ENCODE results near the gene DNAI2. TPM values are rescaled to one million over a fixed set of nuclear protein-coding genes. Genes with fewer than 3 reads are reported as not detected.

The DNAI2 gene
- total RNA-seq, 1 donor from 2014 or later, result not detected

DNA sequence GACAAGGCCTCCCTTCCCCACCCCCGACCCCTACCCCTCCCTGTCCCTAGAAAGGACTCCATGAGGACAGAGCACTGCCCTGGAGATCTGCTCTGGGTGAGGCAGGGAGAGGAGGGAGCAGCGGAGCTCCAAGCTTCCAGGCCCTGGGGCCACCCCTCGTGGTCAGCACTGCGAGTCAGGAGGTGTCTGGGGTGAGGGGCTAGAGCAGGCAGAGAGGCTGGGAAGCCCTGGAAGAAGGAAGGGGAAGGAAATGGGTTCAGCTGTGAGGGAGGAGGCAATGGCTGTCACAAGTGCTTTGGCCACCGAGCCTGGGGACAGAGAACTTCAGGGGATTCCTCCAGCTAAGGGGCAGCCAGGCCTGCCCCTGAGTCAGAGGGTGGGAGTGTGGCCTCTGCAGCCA lies 28.2 kb upstream of the DNAI2 start:
- no peak overlapping the region for H3K4me3 Mint-ChIP-seq
- no peaks in the 10 kb centered on the region for H3K36me3 Mint-ChIP-seq (ENCODE audit: low read depth)
- TF ChIP-seq, protein P1, sequence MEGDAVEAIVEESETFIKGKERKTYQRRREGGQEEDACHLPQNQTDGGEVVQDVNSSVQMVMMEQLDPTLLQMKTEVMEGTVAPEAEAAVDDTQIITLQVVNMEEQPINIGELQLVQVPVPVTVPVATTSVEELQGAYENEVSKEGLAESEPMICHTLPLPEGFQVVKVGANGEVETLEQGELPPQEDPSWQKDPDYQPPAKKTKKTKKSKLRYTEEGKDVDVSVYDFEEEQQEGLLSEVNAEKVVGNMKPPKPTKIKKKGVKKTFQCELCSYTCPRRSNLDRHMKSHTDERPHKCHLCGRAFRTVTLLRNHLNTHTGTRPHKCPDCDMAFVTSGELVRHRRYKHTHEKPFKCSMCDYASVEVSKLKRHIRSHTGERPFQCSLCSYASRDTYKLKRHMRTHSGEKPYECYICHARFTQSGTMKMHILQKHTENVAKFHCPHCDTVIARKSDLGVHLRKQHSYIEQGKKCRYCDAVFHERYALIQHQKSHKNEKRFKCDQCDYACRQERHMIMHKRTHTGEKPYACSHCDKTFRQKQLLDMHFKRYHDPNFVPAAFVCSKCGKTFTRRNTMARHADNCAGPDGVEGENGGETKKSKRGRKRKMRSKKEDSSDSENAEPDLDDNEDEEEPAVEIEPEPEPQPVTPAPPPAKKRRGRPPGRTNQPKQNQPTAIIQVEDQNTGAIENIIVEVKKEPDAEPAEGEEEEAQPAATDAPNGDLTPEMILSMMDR (conservative IDR thresholded peaks at IDR 0.05), result no peak
- H3K9me3 Mint-ChIP-seq, result no peaks in the 10 kb centered on the region
- no peak overlapping the region for H3K27ac Mint-ChIP-seq (ENCODE audit: unreplicated experiment)
- peaks cover 31% of the 10 kb centered on the region for H3K4me1 Mint-ChIP-seq
- no peak for DNase-seq (ENCODE audit: low read depth, low spot score)
- H3K27me3 Mint-ChIP-seq (ENCODE audit: low read depth), result no peaks in the 10 kb centered on the region

DNA sequence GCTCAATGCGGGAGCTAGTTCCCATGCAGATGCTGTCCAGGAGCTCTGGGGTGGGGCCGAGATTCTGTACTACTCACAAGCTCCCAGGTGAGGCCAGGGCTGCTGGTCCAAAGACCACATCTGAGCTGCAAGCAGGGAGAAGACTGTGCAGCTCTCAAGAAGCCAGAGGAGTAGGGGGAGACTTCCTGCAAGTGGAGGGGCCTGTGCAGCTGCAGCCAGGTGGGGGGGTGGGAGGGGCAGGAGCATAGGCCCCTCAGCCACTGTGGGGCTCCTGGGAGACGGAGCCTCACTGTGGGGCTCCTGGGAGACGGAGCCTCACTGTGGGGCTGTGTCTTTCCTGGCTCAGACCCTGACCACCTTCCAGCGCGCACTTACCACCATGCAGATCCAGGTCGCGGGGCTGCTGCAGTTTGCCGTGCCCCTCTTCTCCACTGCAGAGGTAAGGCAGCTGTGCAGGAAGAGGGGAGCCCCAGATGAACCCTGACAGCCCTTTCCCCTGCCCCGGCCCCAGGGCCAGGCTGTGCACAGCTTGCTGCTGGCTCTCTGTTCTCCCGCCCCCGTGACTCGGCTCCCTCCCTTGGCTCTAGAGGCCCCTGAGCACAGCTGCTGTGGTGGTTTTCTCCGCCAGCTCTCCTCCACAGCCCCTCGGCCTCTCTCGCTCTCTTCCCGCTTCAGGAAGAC lies 24.3 kb upstream of the DNAI2 start:
- Mint-ChIP-seq H3K9me3 (no peaks in the 10 kb centered on the region), H3K27me3 (ENCODE audit: low read depth) (no peaks in the 10 kb centered on the region), H3K36me3 (ENCODE audit: low read depth) (no peaks in the 10 kb centered on the region), H3K4me3 (no peak overlapping the region), H3K27ac (ENCODE audit: unreplicated experiment) (no peak overlapping the region), H3K4me1 (peaks cover 39% of the 10 kb centered on the region)
- TF ChIP-seq, protein P1 (conservative IDR thresholded peaks at IDR 0.05), result no peak
- no peak for DNase-seq (ENCODE audit: low read depth, low spot score)

DNA sequence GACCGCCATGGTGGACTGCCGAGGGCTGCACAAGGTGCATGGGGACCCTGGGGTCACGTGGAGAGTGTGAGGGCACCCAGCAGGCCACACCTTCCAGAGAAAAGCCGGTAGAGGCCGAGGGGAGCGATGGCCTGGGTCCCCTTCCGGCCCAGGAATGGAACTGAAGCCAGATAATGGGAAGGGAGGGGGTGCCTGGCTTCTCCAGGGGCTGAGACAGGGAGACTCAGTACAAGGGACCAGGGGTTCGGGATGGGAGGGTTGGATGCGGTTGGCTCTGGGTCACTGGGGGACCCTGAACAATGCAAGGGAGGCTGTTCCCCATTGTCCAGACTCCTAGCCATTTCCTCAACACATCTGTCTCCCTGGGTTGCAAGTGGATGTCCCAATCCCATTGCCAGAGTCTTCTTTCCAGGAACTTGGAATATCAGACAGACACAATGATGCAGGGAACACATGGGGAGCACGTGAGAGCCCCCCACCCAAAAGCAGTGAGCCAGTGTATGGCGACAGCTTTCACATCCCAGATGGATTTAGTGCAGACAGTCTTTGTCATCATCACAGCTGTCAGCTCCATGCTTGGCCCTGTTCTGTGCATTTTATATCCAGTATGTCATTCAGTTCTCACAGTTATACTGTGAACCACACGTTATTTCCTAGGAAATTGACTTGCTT lies 23.6 kb upstream of the DNAI2 start:
- TF ChIP-seq, protein P1 (conservative IDR thresholded peaks at IDR 0.05), result no peak
- DNase-seq (ENCODE audit: low read depth, low spot score), result no peak
- Mint-ChIP-seq H3K9me3 (no peaks in the 10 kb centered on the region), H3K27ac (ENCODE audit: unreplicated experiment) (no peak overlapping the region), H3K4me3 (no peak overlapping the region), H3K36me3 (ENCODE audit: low read depth) (no peaks in the 10 kb centered on the region), H3K27me3 (ENCODE audit: low read depth) (no peaks in the 10 kb centered on the region), H3K4me1 (peaks cover 33% of the 10 kb centered on the region)

DNA sequence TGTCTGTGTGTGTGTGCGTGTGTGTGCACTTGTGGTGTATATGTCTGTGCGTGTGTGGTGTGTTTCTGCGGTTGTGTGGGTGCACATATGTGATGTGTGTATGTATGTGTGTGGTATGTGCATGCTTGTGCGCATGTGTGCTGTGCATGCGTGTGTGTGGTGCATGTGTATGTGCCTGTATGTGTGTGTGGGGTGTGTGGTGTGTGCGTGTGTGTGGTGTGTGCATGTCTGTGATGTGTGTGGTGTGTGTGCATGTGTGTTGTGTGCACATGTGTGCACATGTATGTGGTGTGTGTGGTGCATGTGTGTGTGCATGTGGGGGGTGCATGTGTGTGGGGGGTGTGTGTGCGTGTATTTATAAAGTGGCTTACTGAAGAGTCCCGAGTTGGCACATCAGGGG lies 23.0 kb upstream of the DNAI2 start:
- Mint-ChIP-seq H3K27me3 (ENCODE audit: low read depth) (no peaks in the 10 kb centered on the region), H3K4me1 (peaks cover 27% of the 10 kb centered on the region), H3K36me3 (ENCODE audit: low read depth) (no peaks in the 10 kb centered on the region), H3K4me3 (no peak overlapping the region), H3K27ac (ENCODE audit: unreplicated experiment) (no peak overlapping the region), H3K9me3 (no peaks in the 10 kb centered on the region)
- no peak for DNase-seq (ENCODE audit: low read depth, low spot score)
- TF ChIP-seq, protein P1 (conservative IDR thresholded peaks at IDR 0.05), result no peak

DNA sequence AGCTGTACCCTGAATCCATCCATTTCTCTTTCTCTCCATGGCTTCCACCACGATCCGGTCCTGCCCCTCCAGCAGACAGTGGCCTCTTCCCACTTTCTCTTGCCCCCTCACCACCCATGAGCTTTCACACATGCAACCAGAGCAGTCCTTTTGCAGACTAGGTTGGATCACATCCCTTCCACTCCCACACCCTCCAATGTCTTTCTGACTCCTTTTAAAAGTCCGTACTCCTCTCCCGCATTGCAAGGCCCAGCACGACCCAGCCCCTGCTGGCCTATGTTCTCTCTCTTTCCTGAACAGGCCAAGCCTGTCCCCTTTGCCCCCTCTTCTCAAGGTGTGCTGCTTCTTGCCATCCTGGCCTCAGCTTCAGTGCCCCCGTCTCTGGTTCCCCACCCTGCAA lies 22.5 kb upstream of the DNAI2 start:
- H3K27ac Mint-ChIP-seq (ENCODE audit: unreplicated experiment), result no peak overlapping the region
- H3K36me3 Mint-ChIP-seq (ENCODE audit: low read depth), result no peaks in the 10 kb centered on the region
- no peak overlapping the region for H3K4me3 Mint-ChIP-seq
- TF ChIP-seq, protein P1 (conservative IDR thresholded peaks at IDR 0.05), result no peak
- no peaks in the 10 kb centered on the region for H3K9me3 Mint-ChIP-seq
- H3K4me1 Mint-ChIP-seq, result peaks cover 22% of the 10 kb centered on the region
- no peaks in the 10 kb centered on the region for H3K27me3 Mint-ChIP-seq (ENCODE audit: low read depth)
- DNase-seq (ENCODE audit: low read depth, low spot score), result no peak
